ENCODE data around the gene CLASP2.
A peak's percentile ranks its signal among the peaks of the same experiment; 100 is the strongest.

CLASP2 gene

DNA sequence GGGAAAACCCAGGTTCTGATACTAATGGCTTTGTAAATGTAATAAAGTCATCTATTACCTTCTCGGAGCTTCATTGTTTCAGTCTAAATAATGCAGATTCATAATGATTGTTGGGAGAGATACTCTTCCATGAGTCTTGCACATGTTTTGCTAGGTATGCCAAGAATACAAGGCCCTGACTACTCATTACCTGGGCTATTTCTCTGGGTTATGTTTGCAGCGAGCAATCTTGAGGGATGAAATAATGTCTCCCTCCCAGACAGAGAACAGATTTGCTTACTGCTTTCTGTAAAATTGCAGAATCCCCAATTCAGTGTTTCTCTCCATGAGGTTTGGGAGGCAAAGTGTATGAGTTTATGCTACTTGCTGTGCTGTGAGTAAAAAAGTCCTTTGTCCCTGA, 6.2 kb upstream of the CLASP2 start:
- H3K9me3 ChIP-seq (ENCODE audit: control insufficient read depth in 1 of 2, low read length in 2 of 2) = no peaks in the 10 kb centered on the region
- no peak overlapping the region for H3K27ac ChIP-seq (ENCODE audit: low read length)
- H3K4me1 ChIP-seq (ENCODE audit: control insufficient read depth in 1 of 2, insufficient read depth in 2 of 2, low read length in 2 of 2) = no peaks in the 10 kb centered on the region
- H3K4me3 ChIP-seq (ENCODE audit: low read depth in 1 of 2, low read length in 2 of 2) = no peak overlapping the region
- H3K36me3 ChIP-seq (ENCODE audit: control insufficient read depth in 1 of 2, insufficient read depth in 2 of 2, low read length in 2 of 2) = no peaks in the 10 kb centered on the region
- H3K27me3 ChIP-seq (ENCODE audit: low read depth, low read length) = no peaks in the 10 kb centered on the region

GRCh38 chr3:33722626-33723370, 4.7 kb upstream of the CLASP2 start:
- Histone ChIP-seq H3K4me1 (ENCODE audit: control insufficient read depth in 1 of 2, insufficient read depth in 2 of 2, low read length in 2 of 2) (peaks cover 0 to 4% of the 10 kb centered on the region in 2 donors), H3K27me3 (ENCODE audit: low read depth, low read length) (no peaks in the 10 kb centered on the region), H3K9me3 (ENCODE audit: control insufficient read depth in 1 of 2, low read length in 2 of 2) (no peaks in the 10 kb centered on the region), H3K4me3 (ENCODE audit: low read depth in 1 of 2, low read length in 2 of 2) (no peak overlapping the region), H3K36me3 (ENCODE audit: control insufficient read depth in 1 of 2, insufficient read depth in 2 of 2, low read length in 2 of 2) (peaks cover 0 to under 1% of the 10 kb centered on the region in 2 donors), H3K27ac (ENCODE audit: low read length) (no peak overlapping the region)

DNA sequence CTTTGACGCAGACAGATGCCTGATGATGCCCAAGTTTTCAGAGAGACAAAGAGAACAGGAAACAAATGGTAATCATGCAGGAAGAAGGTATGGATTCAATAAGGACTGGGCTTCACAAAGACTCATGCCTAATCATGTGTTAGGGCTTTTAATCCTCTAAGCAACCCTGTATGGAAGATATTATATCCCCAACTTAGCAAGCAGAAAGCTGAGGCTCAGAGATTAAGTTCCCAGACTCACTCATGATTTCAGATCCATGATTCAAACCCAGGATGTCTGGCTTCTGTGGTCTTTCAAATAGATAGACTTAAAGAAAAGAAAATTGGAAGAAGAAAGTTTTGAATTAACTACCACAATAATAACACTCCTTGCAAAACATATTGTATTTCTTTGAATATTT, 4.1 kb upstream of the CLASP2 start:
- Histone ChIP-seq H3K36me3 (ENCODE audit: control insufficient read depth in 1 of 2, insufficient read depth in 2 of 2, low read length in 2 of 2) (peaks cover 0 to 3% of the 10 kb centered on the region in 2 donors), H3K4me1 (ENCODE audit: control insufficient read depth in 1 of 2, insufficient read depth in 2 of 2, low read length in 2 of 2) (peaks cover 0 to 4% of the 10 kb centered on the region in 2 donors), H3K27me3 (ENCODE audit: low read depth, low read length) (no peaks in the 10 kb centered on the region), H3K4me3 (ENCODE audit: low read depth in 1 of 2, low read length in 2 of 2) (no peak overlapping the region), H3K27ac (ENCODE audit: low read length) (no peak overlapping the region), H3K9me3 (ENCODE audit: control insufficient read depth in 1 of 2, low read length in 2 of 2) (no peaks in the 10 kb centered on the region)

DNA sequence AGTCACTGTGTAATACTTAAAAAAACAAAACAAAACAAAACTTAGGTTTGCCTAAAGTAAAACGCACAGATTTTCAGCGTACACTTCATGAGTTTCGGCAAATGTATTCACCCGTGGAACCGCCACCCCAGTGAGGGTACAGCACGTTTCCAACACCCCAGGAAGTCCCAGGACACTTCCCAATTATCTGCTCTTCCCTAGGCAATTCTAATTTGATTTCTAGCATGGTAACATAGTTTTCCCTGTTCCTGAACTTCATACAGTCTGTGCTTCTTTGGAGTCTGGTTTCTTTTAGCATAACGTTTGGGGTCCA, 497 bp upstream of the CLASP2 start:
- Histone ChIP-seq H3K4me1 (ENCODE audit: control insufficient read depth in 1 of 2, insufficient read depth in 2 of 2, low read length in 2 of 2) (peaks cover 6 to 10% of the 10 kb centered on the region in 2 donors), H3K27ac (ENCODE audit: low read length) (peak overlapping the region; percentile 87), H3K4me3 (ENCODE audit: low read depth in 1 of 2, low read length in 2 of 2) (peak overlapping the region; percentile 90 to 95), H3K27me3 (ENCODE audit: low read depth, low read length) (no peaks in the 10 kb centered on the region), H3K9me3 (ENCODE audit: control insufficient read depth in 1 of 2, low read length in 2 of 2) (no peaks in the 10 kb centered on the region), H3K36me3 (ENCODE audit: control insufficient read depth in 1 of 2, insufficient read depth in 2 of 2, low read length in 2 of 2) (peaks cover 0 to 3% of the 10 kb centered on the region in 2 donors)

- Histone ChIP-seq H3K4me1 (ENCODE audit: control insufficient read depth in 1 of 2, insufficient read depth in 2 of 2, low read length in 2 of 2) (peaks cover 6 to 10% of the 10 kb centered on the region in 2 donors), H3K27ac (ENCODE audit: low read length) (peak overlapping the region; percentile 87), H3K9me3 (ENCODE audit: control insufficient read depth in 1 of 2, low read length in 2 of 2) (no peaks in the 10 kb centered on the region), H3K36me3 (ENCODE audit: control insufficient read depth in 1 of 2, insufficient read depth in 2 of 2, low read length in 2 of 2) (peaks cover 0 to 3% of the 10 kb centered on the region in 2 donors), H3K27me3 (ENCODE audit: low read depth, low read length) (no peaks in the 10 kb centered on the region), H3K4me3 (ENCODE audit: low read depth in 1 of 2, low read length in 2 of 2) (peak overlapping the region; percentile 90 to 95)
Observed at GRCh38 chr3:33717616-33717865, 513 bp downstream of the CLASP2 start.

DNA sequence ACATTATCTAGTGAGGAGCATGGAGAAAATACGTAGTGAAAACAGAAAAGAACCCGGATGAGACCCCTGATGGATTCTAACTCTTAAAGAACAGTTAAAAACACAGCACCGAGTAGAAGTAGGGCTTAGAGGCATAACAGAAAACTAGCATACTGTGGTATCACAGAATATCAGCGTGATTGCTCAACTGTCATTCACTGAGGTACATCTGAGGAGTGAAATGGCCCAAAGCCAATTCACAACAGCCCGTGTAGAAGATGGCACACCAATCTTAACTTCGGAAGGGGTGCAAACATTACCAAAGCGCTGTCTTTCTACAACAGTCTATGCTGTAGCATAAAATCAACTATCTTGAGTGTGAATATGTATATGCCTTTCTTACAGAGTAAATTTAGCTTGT, 1.8 kb downstream of the CLASP2 start:
- H3K27me3 ChIP-seq (ENCODE audit: low read depth, low read length) = no peaks in the 10 kb centered on the region
- H3K27ac ChIP-seq (ENCODE audit: low read length) = no peak overlapping the region
- peaks cover 0 to 3% of the 10 kb centered on the region in 2 donors for H3K36me3 ChIP-seq (ENCODE audit: control insufficient read depth in 1 of 2, insufficient read depth in 2 of 2, low read length in 2 of 2)
- H3K4me1 ChIP-seq (ENCODE audit: control insufficient read depth in 1 of 2, insufficient read depth in 2 of 2, low read length in 2 of 2) = peaks cover 6 to 10% of the 10 kb centered on the region in 2 donors
- no peaks in the 10 kb centered on the region for H3K9me3 ChIP-seq (ENCODE audit: control insufficient read depth in 1 of 2, low read length in 2 of 2)
- H3K4me3 ChIP-seq (ENCODE audit: low read depth in 1 of 2, low read length in 2 of 2) = peak overlapping the region; percentile 90 to 95

DNA sequence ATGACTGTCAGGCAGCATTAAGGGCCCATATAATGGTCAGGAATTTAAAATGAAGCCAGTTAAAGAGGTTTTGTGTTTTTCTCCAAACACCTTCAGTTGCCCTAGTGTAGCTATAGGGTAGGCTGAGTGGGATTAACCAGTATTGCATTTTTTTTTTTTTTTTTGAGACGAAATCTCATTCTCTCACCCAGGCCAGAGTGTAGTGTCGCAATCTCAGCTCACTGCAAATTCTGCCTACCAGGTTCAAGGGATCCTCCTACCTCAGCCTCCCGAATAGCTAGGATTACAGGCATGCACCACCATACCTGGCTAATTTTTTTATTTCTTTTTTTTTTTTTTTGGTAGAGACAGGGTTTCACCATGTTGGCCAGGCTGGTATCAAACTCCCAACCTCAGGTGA, 7.0 kb downstream of the CLASP2 start:
- Histone ChIP-seq H3K36me3 (ENCODE audit: control insufficient read depth in 1 of 2, insufficient read depth in 2 of 2, low read length in 2 of 2) (no peaks in the 10 kb centered on the region), H3K4me3 (ENCODE audit: low read depth in 1 of 2, low read length in 2 of 2) (no peak overlapping the region), H3K27ac (ENCODE audit: low read length) (no peak overlapping the region), H3K9me3 (ENCODE audit: control insufficient read depth in 1 of 2, low read length in 2 of 2) (no peaks in the 10 kb centered on the region), H3K27me3 (ENCODE audit: low read depth, low read length) (no peaks in the 10 kb centered on the region), H3K4me1 (ENCODE audit: control insufficient read depth in 1 of 2, insufficient read depth in 2 of 2, low read length in 2 of 2) (peaks cover 2 to 3% of the 10 kb centered on the region in 2 donors)

DNA sequence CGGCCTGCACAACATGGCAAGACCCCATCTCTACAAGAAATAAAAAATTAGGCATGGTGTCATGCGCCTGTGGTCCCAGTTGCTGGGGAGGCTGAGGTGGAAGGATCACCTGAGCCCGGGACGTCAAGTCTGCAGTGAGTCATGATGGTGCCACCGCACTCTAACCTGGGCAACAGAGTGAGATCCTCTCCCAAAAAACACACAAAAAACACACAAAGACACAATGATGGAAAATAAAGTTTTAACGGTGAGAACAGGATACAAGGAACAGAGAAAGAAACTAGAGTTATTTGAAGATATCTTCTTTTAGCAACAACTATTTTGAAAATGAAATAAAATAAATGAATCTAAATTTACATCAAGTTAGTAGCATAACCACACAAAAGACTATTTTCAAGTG, 12.0 kb downstream of the CLASP2 start:
- Histone ChIP-seq H3K9me3 (ENCODE audit: control insufficient read depth in 1 of 2, low read length in 2 of 2) (peaks cover 0 to 12% of the 10 kb centered on the region in 2 donors), H3K27me3 (ENCODE audit: low read depth, low read length) (no peaks in the 10 kb centered on the region), H3K27ac (ENCODE audit: low read length) (no peak overlapping the region), H3K4me1 (ENCODE audit: control insufficient read depth in 1 of 2, insufficient read depth in 2 of 2, low read length in 2 of 2) (no peaks in the 10 kb centered on the region), H3K4me3 (ENCODE audit: low read depth in 1 of 2, low read length in 2 of 2) (no peak overlapping the region), H3K36me3 (ENCODE audit: control insufficient read depth in 1 of 2, insufficient read depth in 2 of 2, low read length in 2 of 2) (peaks cover 0 to 4% of the 10 kb centered on the region in 2 donors)

- Histone ChIP-seq H3K27me3 (ENCODE audit: low read depth, low read length) (no peaks in the 10 kb centered on the region), H3K4me1 (ENCODE audit: control insufficient read depth in 1 of 2, insufficient read depth in 2 of 2, low read length in 2 of 2) (no peaks in the 10 kb centered on the region), H3K4me3 (ENCODE audit: low read depth in 1 of 2, low read length in 2 of 2) (no peak overlapping the region), H3K9me3 (ENCODE audit: control insufficient read depth in 1 of 2, low read length in 2 of 2) (peaks cover 0 to 12% of the 10 kb centered on the region in 2 donors), H3K27ac (ENCODE audit: low read length) (no peak overlapping the region), H3K36me3 (ENCODE audit: control insufficient read depth in 1 of 2, insufficient read depth in 2 of 2, low read length in 2 of 2) (peaks cover 0 to 4% of the 10 kb centered on the region in 2 donors)
Observed at GRCh38 chr3:33704891-33705290, 13.2 kb downstream of the CLASP2 start.

DNA sequence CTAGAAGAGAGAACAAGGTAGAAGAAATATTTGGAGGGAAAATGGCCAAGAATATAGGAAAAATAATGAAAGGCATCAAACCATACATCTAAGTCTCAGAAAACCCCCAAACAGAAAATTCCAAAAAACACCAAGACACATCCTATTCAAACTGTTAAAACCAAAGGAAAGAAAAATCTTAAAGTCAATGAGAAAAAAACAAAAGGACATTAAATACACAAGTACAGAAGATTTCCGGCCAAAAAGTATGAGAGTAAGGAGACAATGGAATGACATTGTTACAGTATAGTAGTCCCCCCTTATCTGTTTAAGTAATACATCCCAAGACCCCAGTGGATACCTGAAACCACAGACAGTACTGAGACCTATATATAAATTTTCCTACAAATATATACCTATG, 18.8 kb downstream of the CLASP2 start:
- H3K4me3 ChIP-seq (ENCODE audit: low read depth in 1 of 2, low read length in 2 of 2) = no peak overlapping the region

GRCh38 chr3:33694944-33695343, 23.1 kb downstream of the CLASP2 start:
- Histone ChIP-seq H3K4me1 (ENCODE audit: control insufficient read depth in 1 of 2, insufficient read depth in 2 of 2, low read length in 2 of 2) (no peaks in the 10 kb centered on the region), H3K4me3 (ENCODE audit: low read depth in 1 of 2, low read length in 2 of 2) (no peak overlapping the region), H3K27ac (ENCODE audit: low read length) (no peak overlapping the region), H3K9me3 (ENCODE audit: control insufficient read depth in 1 of 2, low read length in 2 of 2) (peaks cover 0 to 4% of the 10 kb centered on the region in 2 donors), H3K36me3 (ENCODE audit: control insufficient read depth in 1 of 2, insufficient read depth in 2 of 2, low read length in 2 of 2) (no peaks in the 10 kb centered on the region), H3K27me3 (ENCODE audit: low read depth, low read length) (no peaks in the 10 kb centered on the region)

More for the DNA sequence above, 18.8 kb downstream of the CLASP2 start:
- no peaks in the 10 kb centered on the region for H3K27me3 ChIP-seq (ENCODE audit: low read depth, low read length)
- no peak overlapping the region for H3K27ac ChIP-seq (ENCODE audit: low read length)
- peaks cover 0 to 13% of the 10 kb centered on the region in 2 donors for H3K9me3 ChIP-seq (ENCODE audit: control insufficient read depth in 1 of 2, low read length in 2 of 2)
- H3K36me3 ChIP-seq (ENCODE audit: control insufficient read depth in 1 of 2, insufficient read depth in 2 of 2, low read length in 2 of 2) = no peaks in the 10 kb centered on the region
- H3K4me1 ChIP-seq (ENCODE audit: control insufficient read depth in 1 of 2, insufficient read depth in 2 of 2, low read length in 2 of 2) = no peaks in the 10 kb centered on the region

- H3K4me1 ChIP-seq (ENCODE audit: control insufficient read depth in 1 of 2, insufficient read depth in 2 of 2, low read length in 2 of 2) = no peaks in the 10 kb centered on the region
- H3K36me3 ChIP-seq (ENCODE audit: control insufficient read depth in 1 of 2, insufficient read depth in 2 of 2, low read length in 2 of 2) = no peaks in the 10 kb centered on the region
- no peak overlapping the region for H3K27ac ChIP-seq (ENCODE audit: low read length)
- no peak overlapping the region for H3K4me3 ChIP-seq (ENCODE audit: low read depth in 1 of 2, low read length in 2 of 2)
- H3K9me3 ChIP-seq (ENCODE audit: control insufficient read depth in 1 of 2, low read length in 2 of 2) = no peaks in the 10 kb centered on the region
- H3K27me3 ChIP-seq (ENCODE audit: low read depth, low read length) = no peaks in the 10 kb centered on the region
Observed at GRCh38 chr3:33690341-33690740, 27.7 kb downstream of the CLASP2 start.
